H9 (cell line): ENCODE data around the gene TACR2. TPM values are rescaled to one million over a fixed set of nuclear protein-coding genes. Genes with fewer than 3 reads are reported as not detected.

ENCODE experiments used
- DNase-seq: peaks from one replicate; pipeline ENCODE4 v3.0.0-alpha.2; 2017
- H2AFZ ChIP-seq: one replicate; pipeline ENCODE4 v1.6.1; 2013; ENCODE audit warnings: mild to moderate bottlenecking, low read length, control low read depth, moderate library complexity
- H2AK5ac ChIP-seq: 2 replicates; pipeline ENCODE4 v1.6.1; 2013; ENCODE audit warnings: low read length, control low read depth, mixed read lengths; ENCODE audit not compliant: insufficient read length
- H2BK120ac ChIP-seq: one replicate; pipeline ENCODE4 v1.6.1; 2013; ENCODE audit warnings: low read depth, mild to moderate bottlenecking, low read length, control low read depth, inconsistent platforms; ENCODE audit not compliant: poor library complexity, severe bottlenecking
- H2BK12ac ChIP-seq: 2 replicates; pipeline ENCODE4 v1.6.1; 2013; ENCODE audit warnings: low read length, control low read depth, mixed read lengths, low read depth; ENCODE audit not compliant: insufficient read length
- H2BK15ac ChIP-seq: 2 replicates; pipeline ENCODE4 v1.6.1; 2013; ENCODE audit warnings: low read depth, low read length, control low read depth
- H2BK20ac ChIP-seq: one replicate; pipeline ENCODE4 v1.6.1; 2013; ENCODE audit warnings: low read depth, mild to moderate bottlenecking, low read length, control low read depth, inconsistent platforms; ENCODE audit not compliant: poor library complexity, severe bottlenecking
- H2BK5ac ChIP-seq: 2 replicates; pipeline ENCODE4 v1.6.1; 2013; ENCODE audit warnings: low read length, control low read depth, mixed read lengths; ENCODE audit not compliant: insufficient read length
- H3K14ac ChIP-seq: 2 replicates; pipeline ENCODE4 v1.6.1; 2013; ENCODE audit warnings: low read length, control low read depth; ENCODE audit not compliant: insufficient read depth
- H3K18ac ChIP-seq: 2 replicates; pipeline ENCODE4 v1.6.1; 2013; ENCODE audit warnings: low read depth, mild to moderate bottlenecking, mixed read lengths, low read length, control low read depth; ENCODE audit not compliant: insufficient read length
- H3K23ac ChIP-seq: 2 replicates; pipeline ENCODE4 v1.6.1; 2013; ENCODE audit warnings: low read length, control low read depth, mixed read lengths, low read depth; ENCODE audit not compliant: insufficient read length
- H3K23me2 ChIP-seq: 2 replicates; pipeline ENCODE4 v1.6.1; 2013; ENCODE audit warnings: low read depth, mild to moderate bottlenecking, mixed read lengths, low read length, control low read depth; ENCODE audit not compliant: insufficient read length, poor library complexity, severe bottlenecking
- H3K27ac ChIP-seq: 2 replicates; pipeline ENCODE4 v1.5.1; 2013; ENCODE audit warnings: low read length, control low read depth, mixed read lengths, low read depth; ENCODE audit not compliant: insufficient read length
- H3K27me3 ChIP-seq: 2 replicates; pipeline ENCODE4 v1.6.1; 2013; ENCODE audit warnings: low read length, control low read depth, inconsistent platforms; ENCODE audit not compliant: insufficient read depth
- H3K4ac ChIP-seq: 2 replicates; pipeline ENCODE4 v1.6.1; 2013; ENCODE audit warnings: low read depth, mild to moderate bottlenecking, control low read depth, inconsistent platforms, low read length, moderate library complexity
- H3K4me1 ChIP-seq: 2 replicates; pipeline ENCODE4 v1.6.1; 2013; ENCODE audit warnings: low read length, control low read depth, inconsistent platforms; ENCODE audit not compliant: insufficient read depth
- H3K4me2 ChIP-seq: 2 replicates; pipeline ENCODE4 v1.6.1; 2013; ENCODE audit warnings: low read length, control low read depth, mixed read lengths; ENCODE audit not compliant: insufficient read length, insufficient read depth
- H3K56ac ChIP-seq: 2 replicates; pipeline ENCODE4 v1.6.1; 2013; ENCODE audit warnings: low read depth, mild to moderate bottlenecking, mixed read lengths, low read length, control low read depth; ENCODE audit not compliant: insufficient read length
- H3K79me1 ChIP-seq: 2 replicates; pipeline ENCODE4 v1.6.1; 2013; ENCODE audit warnings: low read depth, mild to moderate bottlenecking, moderate library complexity, low read length, control low read depth, inconsistent platforms; ENCODE audit not compliant: insufficient read depth, poor library complexity, severe bottlenecking
- H3K79me2 ChIP-seq: 2 replicates; pipeline ENCODE4 v1.6.1; 2013; ENCODE audit warnings: low read length, control low read depth, inconsistent platforms; ENCODE audit not compliant: insufficient read depth
- H3K9ac ChIP-seq: 2 replicates; pipeline ENCODE4 v1.6.1; 2013; ENCODE audit warnings: low read length, control low read depth, mixed read lengths; ENCODE audit not compliant: insufficient read length; ENCODE audit errors: extremely low read depth
- H3K9me3 ChIP-seq: one replicate; pipeline ENCODE4 v1.6.1; 2013; ENCODE audit warnings: low read depth, low read length, inconsistent platforms; ENCODE audit not compliant: control insufficient read depth
- H3T11ph ChIP-seq: one replicate; pipeline ENCODE4 v1.6.1; 2013; ENCODE audit warnings: mild to moderate bottlenecking, low read length, control low read depth, inconsistent platforms
- H4K20me1 ChIP-seq: one replicate; pipeline ENCODE4 v1.6.1; 2013; ENCODE audit not compliant: control insufficient read depth, insufficient read length, insufficient read depth
- H4K5ac ChIP-seq: 2 replicates; pipeline ENCODE4 v1.6.1; 2013; ENCODE audit warnings: low read depth, mild to moderate bottlenecking, mixed read lengths, low read length, control low read depth; ENCODE audit not compliant: insufficient read length
- H4K8ac ChIP-seq: replicated peaks from 2 replicates; pipeline ENCODE4 v1.6.1; 2013; ENCODE audit warnings: low read length, control low read depth, mixed read lengths, low read depth; ENCODE audit not compliant: insufficient read length
- H4K91ac ChIP-seq: 2 replicates; pipeline ENCODE4 v1.6.1; 2013; ENCODE audit warnings: low read depth, mild to moderate bottlenecking, moderate library complexity, mixed read lengths, low read length, control low read depth; ENCODE audit not compliant: insufficient read length
- H3K27ac Mint-ChIP-seq, 3 experiments: 2 replicates in 2 of 3; 3 replicates in 1 of 3; pipeline ENCODE4 v1.8.0; 2020 to 2021; ENCODE audit warnings: mixed read lengths in 3 of 3, mild to moderate bottlenecking in 1 of 3, moderate library complexity in 1 of 3
- H3K27me3 Mint-ChIP-seq: 2 replicates; pipeline ENCODE4 v1.8.0; 2021; ENCODE audit warnings: low read depth, mild to moderate bottlenecking, moderate library complexity, mixed read lengths
- H3K36me3 Mint-ChIP-seq, 3 experiments: 2 replicates in 2 of 3; 3 replicates in 1 of 3; pipeline ENCODE4 v1.8.0; 2020 to 2021; ENCODE audit warnings: low read depth in 3 of 3, mixed read lengths in 3 of 3; ENCODE audit not compliant: insufficient read depth in 1 of 3
- H3K4me1 Mint-ChIP-seq, 2 experiments: 2 replicates each; pipeline ENCODE4 v1.8.0; 2020; ENCODE audit warnings: mixed read lengths in 2 of 2
- H3K4me3 Mint-ChIP-seq, 2 experiments: 2 replicates in 1 of 2; 3 replicates in 1 of 2; pipeline ENCODE4 v1.8.0; 2020 to 2021; ENCODE audit warnings: mild to moderate bottlenecking in 2 of 2, mixed read lengths in 2 of 2, moderate library complexity in 1 of 2
- H3K9me3 Mint-ChIP-seq, 2 experiments: 2 replicates in 1 of 2; 3 replicates in 1 of 2; pipeline ENCODE4 v1.8.0; 2020; ENCODE audit warnings: mild to moderate bottlenecking in 2 of 2, mixed read lengths in 2 of 2, moderate library complexity in 1 of 2
- CTCF ChIP-seq: fragments of 200-600 bp; sonication (generic); conservative IDR thresholded peaks from 3 replicates; pipeline ENCODE4 v1.8.0; 2021; ENCODE audit warnings: antibody characterized with exemption, mild to moderate bottlenecking
- WGBS: extraction: QIAGEN DNeasy Blood & Tissue Kit; methylation state at CpG from one replicate; pipeline ENCODE4 v1.1.7; 2013; ENCODE audit warnings: missing lambda C conversion rate, low lambda C conversion rate, mixed read lengths; ENCODE audit not compliant: insufficient read length; ENCODE audit errors: extremely low coverage; 5-methylcytosine and 5-hydroxymethylcytosine counted together
- total RNA-seq: library from RNA; stranded (reverse); gene quantifications from 2 replicates; pipeline ENCODE4 v1.2.1, GENCODE V29; 2021

Gene TACR2
- total RNA-seq, 1 experiment from 2014 or later: not detected

GRCh38 chr10:69356187-69356586 lies 60.5 kb downstream of the TACR2 start:
- Mint-ChIP-seq H3K27ac (no peak overlapping the region), H3K4me1 (peaks cover 26 to 32% of the 10 kb centered on the region in 2 experiments), H3K9me3 (no peaks in the 10 kb centered on the region), H3K4me3 (no peak overlapping the region), H3K27me3 (no peaks in the 10 kb centered on the region), H3K36me3 (peaks cover 9 to 27% (median 9%) of the 10 kb centered on the region in 3 experiments; a peak in 6 of 7 replicates)
- Histone ChIP-seq H3K9me3 (no peaks in the 10 kb centered on the region), H4K8ac (no peak overlapping the region), H3K23ac (no peak overlapping the region), H2AFZ (no peak overlapping the region), H2BK12ac (no peak overlapping the region), H3K79me2 (peaks cover 8% of the 10 kb centered on the region; the same call in 1 of the 2 replicates), H2BK5ac (no peak overlapping the region), H3K4me2 (no peak overlapping the region), H4K91ac (no peak overlapping the region), H2BK20ac (no peak overlapping the region), H3K27me3 (no peaks in the 10 kb centered on the region), H3K27ac (no peak overlapping the region), H3K14ac (no peak overlapping the region), H4K5ac (no peak overlapping the region), H3K18ac (no peak overlapping the region), H2BK15ac (no peak overlapping the region), H2BK120ac (no peak overlapping the region), H4K20me1 (no peaks in the 10 kb centered on the region), H3K23me2 (no peaks in the 10 kb centered on the region), H3K4me1 (peaks cover 8% of the 10 kb centered on the region; the same call in 1 of the 2 replicates), H3K9ac (no peak overlapping the region), H3K4ac (no peak overlapping the region), H3K79me1 (peaks cover 12% of the 10 kb centered on the region), H2AK5ac (no peak overlapping the region), H3T11ph (no peak overlapping the region), H3K56ac (no peak overlapping the region)
- no peak for DNase-seq
- no CpG with 5 or more reads among the region's 2 CpGs for WGBS
- no peak for TF ChIP-seq CTCF
